Liver (tissue), 9 donors: Measurements from ENCODE around the gene HS3ST2. TPM values are rescaled to one million over a fixed set of nuclear protein-coding genes. Genes with fewer than 3 reads are reported as not detected.

Experiments used
- DNase-seq: peaks from one replicate; pipeline ENCODE4 v3.0.0-alpha.2; 2017; ENCODE audit warnings: low spot score
- H3K27ac ChIP-seq, 2 donors: one replicate each; pipeline ENCODE4 v1.7.0; 2013; ENCODE audit warnings: inconsistent platforms in 2 of 2, low read length in 2 of 2, control low read depth in 1 of 2, low read depth in 1 of 2, mild to moderate bottlenecking in 1 of 2
- H3K27me3 ChIP-seq, 4 donors: one replicate each; pipeline versions ENCODE4 v1.6.1 to v1.7.0; 2013; ENCODE audit warnings: low read length in 3 of 4, inconsistent platforms in 1 of 4, mild to moderate bottlenecking in 1 of 4, moderate library complexity in 1 of 4; ENCODE audit not compliant: control insufficient read depth in 4 of 4, insufficient read depth in 4 of 4
- H3K36me3 ChIP-seq, 4 donors: one replicate each; pipeline versions ENCODE4 v1.6.1 to v1.7.0; 2013; ENCODE audit warnings: low read length in 3 of 4, mild to moderate bottlenecking in 3 of 4, low read depth in 1 of 4, moderate library complexity in 1 of 4; ENCODE audit not compliant: control insufficient read depth in 4 of 4, insufficient read depth in 3 of 4
- H3K4me1 ChIP-seq, 4 donors: one replicate each; pipeline versions ENCODE4 v1.6.1 to v1.7.0; 2013; ENCODE audit warnings: low read length in 3 of 4, mild to moderate bottlenecking in 3 of 4, moderate library complexity in 1 of 4; ENCODE audit not compliant: control insufficient read depth in 4 of 4, insufficient read depth in 4 of 4
- H3K4me3 ChIP-seq, 3 donors: one replicate each; pipeline versions ENCODE4 v1.6.1 to v1.7.0; 2013; ENCODE audit warnings: low read length in 3 of 3, control low read depth in 1 of 3, low read depth in 1 of 3, mild to moderate bottlenecking in 1 of 3
- H3K9ac ChIP-seq, 2 donors: one replicate each; pipeline ENCODE4 v1.7.0; 2013; ENCODE audit warnings: low read length in 2 of 2, mild to moderate bottlenecking in 2 of 2, moderate library complexity in 2 of 2, control low read depth in 1 of 2, low read depth in 1 of 2
- H3K9me3 ChIP-seq, 4 donors: one replicate each; pipeline versions ENCODE4 v1.6.1 to v1.7.0; 2013; ENCODE audit warnings: low read length in 3 of 4; ENCODE audit not compliant: control insufficient read depth in 4 of 4
- EGR1 ChIP-seq, 2 donors: IDR thresholded peaks; 2 replicates each; pipeline ENCODE4 v1.6.1; 2016 to 2018; ENCODE audit warnings: antibody characterized with exemption in 2 of 2, low read depth in 2 of 2
- FOXA1 ChIP-seq: IDR thresholded peaks from 2 replicates; pipeline ENCODE4 v1.6.1; 2016; ENCODE audit warnings: antibody characterized with exemption
- FOXA2 ChIP-seq: IDR thresholded peaks from 2 replicates; pipeline ENCODE4 v1.6.1; 2016; ENCODE audit warnings: antibody characterized with exemption
- GABPA ChIP-seq, 2 donors: IDR thresholded peaks in 1 of 2; conservative IDR thresholded peaks in 1 of 2; 2 replicates each; pipeline ENCODE4 v1.6.1; 2016; ENCODE audit warnings: antibody characterized with exemption in 2 of 2, mild to moderate bottlenecking in 1 of 2, moderate library complexity in 1 of 2
- HNF4A ChIP-seq, 2 donors: conservative IDR thresholded peaks; 2 replicates each; pipeline ENCODE4 v1.6.1; 2016; ENCODE audit warnings: antibody characterized with exemption in 2 of 2, mild to moderate bottlenecking in 2 of 2
- HNF4G ChIP-seq: IDR thresholded peaks from 2 replicates; pipeline ENCODE4 v1.6.1; 2016; ENCODE audit warnings: antibody characterized with exemption
- JUND ChIP-seq, 2 donors: IDR thresholded peaks; 2 replicates each; pipeline ENCODE4 v1.6.1; 2016; ENCODE audit warnings: antibody characterized with exemption in 2 of 2
- NR2F2 ChIP-seq: IDR thresholded peaks from 2 replicates; pipeline ENCODE4 v1.6.1; 2016; ENCODE audit warnings: antibody characterized with exemption
- RAD21 ChIP-seq, 2 donors: IDR thresholded peaks; 2 replicates each; pipeline ENCODE4 v1.6.1; 2016; ENCODE audit warnings: antibody characterized with exemption in 2 of 2, mild to moderate bottlenecking in 2 of 2
- RXRA ChIP-seq, 2 donors: IDR thresholded peaks; 2 replicates each; pipeline ENCODE4 v1.6.1; 2017 to 2018; ENCODE audit warnings: antibody characterized with exemption in 2 of 2, mild to moderate bottlenecking in 1 of 2
- SP1 ChIP-seq: IDR thresholded peaks from 2 replicates; pipeline ENCODE4 v1.6.1; 2018; ENCODE audit warnings: antibody characterized with exemption, mild to moderate bottlenecking
- TAF1 ChIP-seq: conservative IDR thresholded peaks from 2 replicates; pipeline ENCODE4 v1.6.1; 2016; ENCODE audit warnings: antibody characterized with exemption, mild to moderate bottlenecking
- YY1 ChIP-seq: IDR thresholded peaks from 2 replicates; pipeline ENCODE4 v1.6.1; 2016; ENCODE audit warnings: antibody characterized with exemption, mild to moderate bottlenecking
- WGBS: extraction: QIAGEN DNeasy Blood & Tissue Kit; methylation state at CpG from one replicate; pipeline ENCODE4 v1.1.7; 2013; 5-methylcytosine and 5-hydroxymethylcytosine counted together
- polyA plus RNA-seq, 2 donors: library from polyadenylated mRNA; stranded (reverse) in 1 of 2; unstranded in 1 of 2; fragments of 200-250 nt in 1 of 2; fragments of >200 nt in 1 of 2; fragmentation: Nextera tagmentation in 1 of 2; extraction: Ambion mirVana in 1 of 2; gene quantifications; one replicate each; pipeline versions ENCODE4 v1.2.1 to v1.2.3, GENCODE V29; 2013 to 2015
- total RNA-seq, 2 donors: library from RNA; depleted of rRNA; stranded (reverse); fragments of >200 nt; gene quantifications; one replicate each; pipeline ENCODE4 v1.2.3, GENCODE V29; 2014
- TF ChIP-seq, protein P1 (sequence below): fragments of 150-350 bp; IDR thresholded peaks from 2 replicates; pipeline ENCODE4 v1.5.1; 2017; ENCODE audit warnings: improper control_type of control experiment, low read depth, low read length; ENCODE audit not compliant: missing input control
- TF ChIP-seq, protein P2 (sequence below): IDR thresholded peaks from 2 replicates; pipeline ENCODE4 v1.6.1; 2016; ENCODE audit warnings: antibody characterized with exemption
- TF ChIP-seq, protein P3 (sequence below): IDR thresholded peaks from 2 replicates; pipeline ENCODE4 v1.6.1; 2016; ENCODE audit warnings: antibody characterized with exemption
- TF ChIP-seq, protein P4 (sequence below): IDR thresholded peaks from 2 replicates; pipeline ENCODE4 v1.6.1; 2016; ENCODE audit warnings: antibody characterized with exemption
- TF ChIP-seq, protein P5 (sequence below): IDR thresholded peaks from 2 replicates; pipeline ENCODE4 v1.6.1; 2016; ENCODE audit warnings: antibody characterized with exemption, mild to moderate bottlenecking
- donor health status: healthy.
- donor health status: healthy.
- donor health status: healthy.
- donor health status: healthy.
- donor health status: healthy.

HS3ST2 gene
- total and polyA plus RNA-seq, 4 donors, result 0.08 to 0.14 (median 0.09) TPM; not detected in 1

DNA sequence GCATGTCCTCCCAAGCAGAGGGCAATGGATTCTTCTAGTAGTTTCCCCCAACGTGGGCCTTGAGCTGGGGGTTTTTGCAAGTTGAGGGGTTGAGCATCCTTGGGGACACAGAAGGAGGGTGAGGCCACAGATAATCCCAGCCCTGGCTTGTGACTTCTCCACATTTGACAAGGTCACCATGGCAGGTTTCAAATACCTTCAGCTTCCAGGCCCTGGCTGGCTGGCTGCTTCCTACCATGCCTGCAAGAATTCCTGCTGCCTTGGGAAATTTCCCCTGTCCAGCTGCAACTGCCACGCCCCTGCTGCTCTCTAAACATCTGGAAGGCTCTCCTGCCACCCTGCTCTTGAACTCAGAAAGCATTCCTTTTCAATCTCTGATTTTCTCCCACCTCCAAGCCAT is 41.3 kb downstream of the HS3ST2 start:
- no peak overlapping the region for H3K27ac ChIP-seq
- no peaks in the 10 kb centered on the region for H3K4me1 ChIP-seq
- no peaks in the 10 kb centered on the region for H3K36me3 ChIP-seq
- H3K27me3 ChIP-seq, result peaks cover 0 to 4% (median 0%) of the 10 kb centered on the region in 4 donors
- 46% methylated on average over 2 of the region's 2 CpGs for WGBS
- no peak overlapping the region for H3K9ac ChIP-seq
- H3K9me3 ChIP-seq, result no peaks in the 10 kb centered on the region
- no peak overlapping the region for H3K4me3 ChIP-seq
- TF ChIP-seq TAF1 (no peak), GABPA (IDR thresholded peaks at IDR 0.05 in 1 of 2, conservative IDR thresholded peaks at IDR 0.05 in 1 of 2) (no peak)
- DNase-seq, result no peak

DNA sequence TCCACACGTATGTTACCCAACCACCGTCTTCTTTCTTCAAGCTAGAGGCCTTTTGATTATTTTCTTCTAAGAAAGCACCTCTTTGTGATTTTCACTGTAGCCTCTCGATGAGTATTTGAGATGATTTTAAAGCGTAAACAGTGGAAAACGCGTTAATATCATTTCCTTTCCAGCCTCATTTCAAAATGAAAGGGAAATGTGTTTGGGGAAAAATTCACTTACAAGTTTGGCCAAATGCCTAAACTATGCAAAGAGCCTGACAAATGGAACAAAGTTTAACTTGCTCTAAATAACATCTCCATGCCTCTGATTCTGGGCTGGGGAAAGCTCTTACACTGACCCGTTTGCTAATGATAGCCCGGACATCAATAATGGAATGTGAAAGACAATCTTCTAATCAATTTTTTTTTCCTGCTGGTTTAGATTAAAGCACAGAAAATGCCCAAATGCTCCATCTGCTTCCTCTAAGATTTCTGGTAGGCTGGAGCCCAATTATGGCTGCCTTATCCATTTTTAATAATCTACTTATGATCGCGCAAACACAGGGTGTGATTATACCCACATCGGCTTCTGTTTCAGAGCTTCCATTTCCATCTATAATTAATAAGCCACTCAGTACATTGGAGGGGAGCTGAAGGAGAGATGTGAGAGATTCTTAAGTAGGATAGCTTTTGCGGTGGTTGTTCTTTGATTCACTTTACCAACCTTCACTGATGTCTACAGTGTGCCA is 43.5 kb downstream of the HS3ST2 start:
- Histone ChIP-seq H3K4me1 (no peaks in the 10 kb centered on the region), H3K4me3 (no peak overlapping the region), H3K9me3 (no peaks in the 10 kb centered on the region), H3K27ac (no peak overlapping the region), H3K9ac (no peak overlapping the region), H3K27me3 (peaks cover 0 to 2% (median 0%) of the 10 kb centered on the region in 4 donors), H3K36me3 (no peaks in the 10 kb centered on the region)
- 83% methylated on average over 12 of the region's 12 CpGs for WGBS
- TF ChIP-seq, protein P1, sequence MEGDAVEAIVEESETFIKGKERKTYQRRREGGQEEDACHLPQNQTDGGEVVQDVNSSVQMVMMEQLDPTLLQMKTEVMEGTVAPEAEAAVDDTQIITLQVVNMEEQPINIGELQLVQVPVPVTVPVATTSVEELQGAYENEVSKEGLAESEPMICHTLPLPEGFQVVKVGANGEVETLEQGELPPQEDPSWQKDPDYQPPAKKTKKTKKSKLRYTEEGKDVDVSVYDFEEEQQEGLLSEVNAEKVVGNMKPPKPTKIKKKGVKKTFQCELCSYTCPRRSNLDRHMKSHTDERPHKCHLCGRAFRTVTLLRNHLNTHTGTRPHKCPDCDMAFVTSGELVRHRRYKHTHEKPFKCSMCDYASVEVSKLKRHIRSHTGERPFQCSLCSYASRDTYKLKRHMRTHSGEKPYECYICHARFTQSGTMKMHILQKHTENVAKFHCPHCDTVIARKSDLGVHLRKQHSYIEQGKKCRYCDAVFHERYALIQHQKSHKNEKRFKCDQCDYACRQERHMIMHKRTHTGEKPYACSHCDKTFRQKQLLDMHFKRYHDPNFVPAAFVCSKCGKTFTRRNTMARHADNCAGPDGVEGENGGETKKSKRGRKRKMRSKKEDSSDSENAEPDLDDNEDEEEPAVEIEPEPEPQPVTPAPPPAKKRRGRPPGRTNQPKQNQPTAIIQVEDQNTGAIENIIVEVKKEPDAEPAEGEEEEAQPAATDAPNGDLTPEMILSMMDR, result no peak
- TF ChIP-seq EGR1 (IDR thresholded peaks at IDR 0.05; ENCODE audit: low read depth in 2 of 2) (no peak), FOXA1 (no peak), RAD21 (IDR thresholded peaks at IDR 0.05) (no peak), SP1 (no peak), HNF4A (conservative IDR thresholded peaks at IDR 0.05) (no peak), NR2F2 (no peak), FOXA2 (no peak), TAF1 (no peak), RXRA (IDR thresholded peaks at IDR 0.05) (no peak), JUND (IDR thresholded peaks at IDR 0.05) (no peak), GABPA (IDR thresholded peaks at IDR 0.05 in 1 of 2, conservative IDR thresholded peaks at IDR 0.05 in 1 of 2) (no peak), YY1 (no peak), HNF4G (no peak)
- TF ChIP-seq, protein P2, sequence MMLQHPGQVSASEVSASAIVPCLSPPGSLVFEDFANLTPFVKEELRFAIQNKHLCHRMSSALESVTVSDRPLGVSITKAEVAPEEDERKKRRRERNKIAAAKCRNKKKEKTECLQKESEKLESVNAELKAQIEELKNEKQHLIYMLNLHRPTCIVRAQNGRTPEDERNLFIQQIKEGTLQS, result no peak
- TF ChIP-seq, protein P3, sequence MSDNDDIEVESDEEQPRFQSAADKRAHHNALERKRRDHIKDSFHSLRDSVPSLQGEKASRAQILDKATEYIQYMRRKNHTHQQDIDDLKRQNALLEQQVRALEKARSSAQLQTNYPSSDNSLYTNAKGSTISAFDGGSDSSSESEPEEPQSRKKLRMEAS, result no peak
- TF ChIP-seq, protein P4, sequence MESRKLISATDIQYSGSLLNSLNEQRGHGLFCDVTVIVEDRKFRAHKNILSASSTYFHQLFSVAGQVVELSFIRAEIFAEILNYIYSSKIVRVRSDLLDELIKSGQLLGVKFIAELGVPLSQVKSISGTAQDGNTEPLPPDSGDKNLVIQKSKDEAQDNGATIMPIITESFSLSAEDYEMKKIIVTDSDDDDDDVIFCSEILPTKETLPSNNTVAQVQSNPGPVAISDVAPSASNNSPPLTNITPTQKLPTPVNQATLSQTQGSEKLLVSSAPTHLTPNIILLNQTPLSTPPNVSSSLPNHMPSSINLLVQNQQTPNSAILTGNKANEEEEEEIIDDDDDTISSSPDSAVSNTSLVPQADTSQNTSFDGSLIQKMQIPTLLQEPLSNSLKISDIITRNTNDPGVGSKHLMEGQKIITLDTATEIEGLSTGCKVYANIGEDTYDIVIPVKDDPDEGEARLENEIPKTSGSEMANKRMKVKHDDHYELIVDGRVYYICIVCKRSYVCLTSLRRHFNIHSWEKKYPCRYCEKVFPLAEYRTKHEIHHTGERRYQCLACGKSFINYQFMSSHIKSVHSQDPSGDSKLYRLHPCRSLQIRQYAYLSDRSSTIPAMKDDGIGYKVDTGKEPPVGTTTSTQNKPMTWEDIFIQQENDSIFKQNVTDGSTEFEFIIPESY, result no peak
- TF ChIP-seq, protein P5, sequence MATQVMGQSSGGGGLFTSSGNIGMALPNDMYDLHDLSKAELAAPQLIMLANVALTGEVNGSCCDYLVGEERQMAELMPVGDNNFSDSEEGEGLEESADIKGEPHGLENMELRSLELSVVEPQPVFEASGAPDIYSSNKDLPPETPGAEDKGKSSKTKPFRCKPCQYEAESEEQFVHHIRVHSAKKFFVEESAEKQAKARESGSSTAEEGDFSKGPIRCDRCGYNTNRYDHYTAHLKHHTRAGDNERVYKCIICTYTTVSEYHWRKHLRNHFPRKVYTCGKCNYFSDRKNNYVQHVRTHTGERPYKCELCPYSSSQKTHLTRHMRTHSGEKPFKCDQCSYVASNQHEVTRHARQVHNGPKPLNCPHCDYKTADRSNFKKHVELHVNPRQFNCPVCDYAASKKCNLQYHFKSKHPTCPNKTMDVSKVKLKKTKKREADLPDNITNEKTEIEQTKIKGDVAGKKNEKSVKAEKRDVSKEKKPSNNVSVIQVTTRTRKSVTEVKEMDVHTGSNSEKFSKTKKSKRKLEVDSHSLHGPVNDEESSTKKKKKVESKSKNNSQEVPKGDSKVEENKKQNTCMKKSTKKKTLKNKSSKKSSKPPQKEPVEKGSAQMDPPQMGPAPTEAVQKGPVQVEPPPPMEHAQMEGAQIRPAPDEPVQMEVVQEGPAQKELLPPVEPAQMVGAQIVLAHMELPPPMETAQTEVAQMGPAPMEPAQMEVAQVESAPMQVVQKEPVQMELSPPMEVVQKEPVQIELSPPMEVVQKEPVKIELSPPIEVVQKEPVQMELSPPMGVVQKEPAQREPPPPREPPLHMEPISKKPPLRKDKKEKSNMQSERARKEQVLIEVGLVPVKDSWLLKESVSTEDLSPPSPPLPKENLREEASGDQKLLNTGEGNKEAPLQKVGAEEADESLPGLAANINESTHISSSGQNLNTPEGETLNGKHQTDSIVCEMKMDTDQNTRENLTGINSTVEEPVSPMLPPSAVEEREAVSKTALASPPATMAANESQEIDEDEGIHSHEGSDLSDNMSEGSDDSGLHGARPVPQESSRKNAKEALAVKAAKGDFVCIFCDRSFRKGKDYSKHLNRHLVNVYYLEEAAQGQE, result no peak
- DNase-seq, result no peak
